PFSK-1 (cell line): ENCODE results near the gene DOK1.

Experiments
- FOXP2 ChIP-seq: optimal IDR thresholded peaks from 2 replicates; pipeline ENCODE3; 2011; ENCODE audit warnings: borderline replicate concordance, control low read depth, inconsistent platforms; ENCODE audit not compliant: insufficient read depth; ENCODE audit errors: extremely low read length, extremely low read depth
- POLR2AphosphoS5 ChIP-seq: IDR thresholded peaks from 2 replicates; pipeline ENCODE4 v1.6.1; 2012; ENCODE audit warnings: low read depth, mild to moderate bottlenecking, control low read depth, low read length, moderate library complexity
- SIN3A ChIP-seq: IDR thresholded peaks from 2 replicates; pipeline ENCODE4 v1.6.1; 2012; ENCODE audit warnings: mild to moderate bottlenecking, low read length, moderate library complexity, borderline replicate concordance; ENCODE audit not compliant: insufficient read depth
- TAF1 ChIP-seq: IDR thresholded peaks from 2 replicates; pipeline ENCODE4 v1.6.1; 2012; ENCODE audit warnings: low read length, control low read depth, borderline replicate concordance; ENCODE audit not compliant: insufficient read depth
- TF ChIP-seq, protein P1 (sequence below), 2 experiments: IDR thresholded peaks; 2 replicates each; pipeline versions ENCODE4 v1.6.1 to v1.8.0; 2011 to 2012; ENCODE audit warnings: low read depth in 2 of 2, low read length in 2 of 2, control low read depth in 1 of 2, inconsistent platforms in 1 of 2, mild to moderate bottlenecking in 1 of 2, moderate library complexity in 1 of 2; ENCODE audit not compliant: insufficient read depth in 1 of 2

The DOK1 gene

DNA sequence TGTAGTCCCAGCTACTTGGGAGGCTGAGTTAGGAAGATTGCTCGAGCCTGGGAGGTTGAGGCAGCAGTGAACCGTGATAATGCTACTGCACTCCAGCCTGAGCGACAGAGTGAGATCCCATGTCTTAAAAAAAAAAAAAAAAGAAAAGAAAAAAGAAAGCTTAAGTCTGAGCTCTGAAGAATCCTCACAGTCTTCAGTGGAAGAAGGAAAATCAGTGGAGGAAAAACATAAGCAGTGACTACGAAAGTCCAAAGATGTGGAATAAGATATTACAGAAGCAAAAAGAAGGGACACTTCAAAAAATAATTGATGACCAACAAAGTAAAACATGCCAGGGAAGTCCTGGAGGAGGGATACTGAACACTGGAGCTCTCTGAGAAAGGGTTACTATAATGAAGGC, 44.2 kb upstream of the DOK1 start:
- TF ChIP-seq TAF1 (no peak), POLR2AphosphoS5 (no peak), FOXP2 (no peak), SIN3A (no peak)
- TF ChIP-seq, protein P1, sequence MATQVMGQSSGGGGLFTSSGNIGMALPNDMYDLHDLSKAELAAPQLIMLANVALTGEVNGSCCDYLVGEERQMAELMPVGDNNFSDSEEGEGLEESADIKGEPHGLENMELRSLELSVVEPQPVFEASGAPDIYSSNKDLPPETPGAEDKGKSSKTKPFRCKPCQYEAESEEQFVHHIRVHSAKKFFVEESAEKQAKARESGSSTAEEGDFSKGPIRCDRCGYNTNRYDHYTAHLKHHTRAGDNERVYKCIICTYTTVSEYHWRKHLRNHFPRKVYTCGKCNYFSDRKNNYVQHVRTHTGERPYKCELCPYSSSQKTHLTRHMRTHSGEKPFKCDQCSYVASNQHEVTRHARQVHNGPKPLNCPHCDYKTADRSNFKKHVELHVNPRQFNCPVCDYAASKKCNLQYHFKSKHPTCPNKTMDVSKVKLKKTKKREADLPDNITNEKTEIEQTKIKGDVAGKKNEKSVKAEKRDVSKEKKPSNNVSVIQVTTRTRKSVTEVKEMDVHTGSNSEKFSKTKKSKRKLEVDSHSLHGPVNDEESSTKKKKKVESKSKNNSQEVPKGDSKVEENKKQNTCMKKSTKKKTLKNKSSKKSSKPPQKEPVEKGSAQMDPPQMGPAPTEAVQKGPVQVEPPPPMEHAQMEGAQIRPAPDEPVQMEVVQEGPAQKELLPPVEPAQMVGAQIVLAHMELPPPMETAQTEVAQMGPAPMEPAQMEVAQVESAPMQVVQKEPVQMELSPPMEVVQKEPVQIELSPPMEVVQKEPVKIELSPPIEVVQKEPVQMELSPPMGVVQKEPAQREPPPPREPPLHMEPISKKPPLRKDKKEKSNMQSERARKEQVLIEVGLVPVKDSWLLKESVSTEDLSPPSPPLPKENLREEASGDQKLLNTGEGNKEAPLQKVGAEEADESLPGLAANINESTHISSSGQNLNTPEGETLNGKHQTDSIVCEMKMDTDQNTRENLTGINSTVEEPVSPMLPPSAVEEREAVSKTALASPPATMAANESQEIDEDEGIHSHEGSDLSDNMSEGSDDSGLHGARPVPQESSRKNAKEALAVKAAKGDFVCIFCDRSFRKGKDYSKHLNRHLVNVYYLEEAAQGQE (IDR thresholded peaks at IDR 0.05; ENCODE audit: insufficient read depth in 1 of 2, low read depth in 2 of 2, low read length in 2 of 2): no peak

DNA sequence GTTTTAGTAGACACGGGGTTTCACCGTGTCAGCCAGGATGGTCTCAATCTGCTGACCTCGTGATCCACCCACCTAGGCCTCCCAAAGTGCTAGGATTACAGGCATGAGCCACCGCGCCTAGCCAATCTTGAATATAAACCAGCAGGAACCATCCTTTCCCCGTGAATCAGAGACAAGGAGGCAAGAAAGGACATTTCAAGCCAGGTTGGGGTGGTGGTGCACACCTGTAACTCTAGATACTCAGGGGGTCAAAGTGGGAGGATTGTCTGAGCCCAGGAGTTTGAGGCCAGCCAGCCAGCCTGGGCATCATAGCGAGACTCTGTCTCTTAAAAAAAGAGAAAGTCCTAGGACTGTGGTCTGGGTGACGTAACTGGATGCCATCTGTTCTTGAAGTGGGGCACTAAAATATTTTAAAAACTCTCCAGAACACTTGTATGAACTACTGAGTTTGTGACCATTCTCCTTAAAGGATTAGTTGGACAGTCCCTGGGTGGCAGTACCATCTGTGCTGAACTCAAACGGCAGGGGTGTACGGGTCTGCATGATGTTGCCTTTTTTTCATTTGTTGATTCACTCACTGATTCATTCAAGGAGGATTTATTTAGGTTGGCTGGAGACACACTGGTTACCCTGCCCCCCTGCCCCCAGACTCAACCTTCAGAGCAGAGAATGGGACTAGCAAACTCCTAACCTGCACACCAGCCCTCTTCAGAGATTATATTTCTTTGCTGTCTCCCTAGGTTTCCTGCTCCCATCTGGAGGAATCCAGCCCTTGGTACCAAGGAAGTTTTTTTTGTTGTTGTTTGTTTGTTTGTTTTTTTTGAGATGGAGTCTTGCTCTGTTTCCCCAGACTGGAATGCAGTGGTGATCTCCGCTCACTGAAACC, 43.2 kb upstream of the DOK1 start:
- TF ChIP-seq FOXP2 (no peak), POLR2AphosphoS5 (no peak), TAF1 (no peak), SIN3A (no peak)
- TF ChIP-seq, protein P1 (IDR thresholded peaks at IDR 0.05; ENCODE audit: insufficient read depth in 1 of 2, low read depth in 2 of 2, low read length in 2 of 2): no peak

DNA sequence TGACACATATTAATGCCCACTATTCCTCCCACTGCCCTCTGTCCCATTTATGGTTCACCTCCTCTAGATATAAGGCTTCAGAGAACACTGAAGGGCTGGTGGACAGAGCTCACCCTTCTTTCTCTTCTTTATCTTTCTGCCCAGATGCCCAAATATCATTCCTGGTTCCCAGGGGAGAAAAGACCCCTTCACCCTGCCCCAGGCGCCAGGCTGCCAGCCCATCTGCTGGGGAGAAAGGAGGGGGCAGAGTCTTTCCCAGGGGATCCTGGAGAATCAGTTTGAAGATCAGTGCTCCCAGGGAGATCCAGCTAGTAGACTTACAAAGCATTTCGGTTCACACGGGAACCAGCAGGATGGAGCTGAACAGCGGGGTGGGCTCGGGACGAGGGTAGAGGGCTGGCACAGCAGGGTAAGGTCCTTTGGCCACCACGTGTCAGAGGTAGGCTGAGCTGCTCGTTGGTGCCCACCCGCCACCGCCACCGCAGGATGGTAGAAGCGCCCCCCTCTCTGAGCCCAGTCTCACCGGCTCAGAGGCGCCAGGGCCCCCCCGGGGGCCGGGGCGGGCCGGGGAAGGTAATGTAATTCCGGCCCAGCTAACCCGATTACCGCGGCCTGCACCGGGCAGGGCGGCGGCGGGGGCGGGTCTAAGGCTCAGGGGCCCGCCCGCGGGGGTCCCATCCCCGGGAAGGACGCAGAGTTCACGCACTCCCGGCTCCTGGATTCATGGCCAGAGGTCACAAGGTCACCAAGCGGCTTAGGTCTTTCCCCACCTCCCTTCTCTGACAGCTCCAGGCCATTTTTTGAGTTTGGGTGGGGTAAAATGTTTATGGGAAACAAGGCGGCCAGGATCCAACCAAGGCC, 41.5 kb upstream of the DOK1 start:
- no peak for TF ChIP-seq SIN3A
- no peak for TF ChIP-seq FOXP2
- no peak for TF ChIP-seq TAF1
- no peak for TF ChIP-seq POLR2AphosphoS5
- TF ChIP-seq, protein P1 (IDR thresholded peaks at IDR 0.05; ENCODE audit: insufficient read depth in 1 of 2, low read depth in 2 of 2, low read length in 2 of 2): no peak

DNA sequence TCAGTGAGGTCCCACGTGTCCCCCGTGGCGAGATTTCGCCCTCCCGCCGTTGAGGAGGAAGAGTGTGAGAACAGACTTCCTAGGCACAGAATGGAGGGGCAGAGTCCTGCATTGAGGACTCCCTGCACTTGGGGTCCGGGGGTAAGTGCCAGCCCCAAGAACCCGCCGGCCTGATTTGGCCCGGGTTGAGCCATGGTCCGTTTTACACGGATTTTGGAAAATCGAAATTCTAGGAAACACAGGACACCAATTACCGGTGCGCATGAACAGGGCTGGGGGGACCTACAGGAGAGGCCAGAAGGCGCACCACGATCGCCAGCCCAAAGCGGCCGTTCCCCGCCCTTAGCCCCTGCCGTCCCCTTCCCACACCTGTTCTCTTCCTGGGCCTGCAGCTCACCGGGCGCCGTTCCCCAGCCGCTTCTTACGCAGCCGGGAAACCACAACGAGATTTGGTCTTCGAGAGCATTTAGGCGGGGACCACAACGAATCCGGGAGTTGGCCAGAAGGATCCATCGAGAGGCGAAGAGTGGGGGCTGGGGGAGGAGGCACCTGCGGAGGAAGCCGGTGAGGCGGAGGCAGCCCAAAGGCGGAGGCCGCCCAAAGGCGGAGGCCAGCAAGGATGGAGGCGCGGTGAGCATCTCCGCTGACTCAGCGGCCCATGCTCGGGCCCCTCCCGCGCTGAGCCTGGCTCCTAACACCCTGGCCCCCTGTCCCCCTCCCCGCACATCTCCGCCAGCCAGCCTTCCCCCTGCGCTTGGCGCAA, 40.7 kb upstream of the DOK1 start:
- TF ChIP-seq TAF1 (no peak), SIN3A (no peak), FOXP2 (no peak), POLR2AphosphoS5 (no peak)
- TF ChIP-seq, protein P1 (IDR thresholded peaks at IDR 0.05; ENCODE audit: insufficient read depth in 1 of 2, low read depth in 2 of 2, low read length in 2 of 2): no peak
